ENCODE results near the gene CERS6. TPM values are rescaled to one million over a fixed set of nuclear protein-coding genes. Genes with fewer than 3 reads are reported as not detected.

CERS6 gene
- total RNA-seq, 4 donors from 2014 or later, result 46.6 to 67.7 (median 53.6) TPM

DNA sequence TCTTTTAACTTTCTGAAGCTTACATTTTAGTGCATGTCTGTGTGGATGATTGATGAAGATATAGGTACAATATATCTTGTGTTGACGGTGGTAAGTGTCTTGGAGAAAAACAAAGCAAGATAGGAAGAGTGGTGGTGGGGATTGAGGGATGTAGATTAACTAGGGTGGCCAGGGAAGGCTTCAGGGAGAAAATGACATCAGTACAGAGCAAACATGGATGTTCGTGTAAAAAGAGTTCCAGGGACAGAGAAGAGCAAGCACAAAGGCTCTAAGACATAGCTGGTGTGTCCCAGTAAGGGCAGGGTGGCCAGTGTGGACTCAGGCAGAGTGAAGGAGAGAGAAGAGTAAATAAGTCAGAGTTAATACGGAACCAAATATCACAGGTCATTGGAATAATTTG, 2.7 kb upstream of the CERS6 start:
- TF ChIP-seq EP300 (IDR thresholded peaks at IDR 0.05), result no peak
- TF ChIP-seq, protein P1, sequence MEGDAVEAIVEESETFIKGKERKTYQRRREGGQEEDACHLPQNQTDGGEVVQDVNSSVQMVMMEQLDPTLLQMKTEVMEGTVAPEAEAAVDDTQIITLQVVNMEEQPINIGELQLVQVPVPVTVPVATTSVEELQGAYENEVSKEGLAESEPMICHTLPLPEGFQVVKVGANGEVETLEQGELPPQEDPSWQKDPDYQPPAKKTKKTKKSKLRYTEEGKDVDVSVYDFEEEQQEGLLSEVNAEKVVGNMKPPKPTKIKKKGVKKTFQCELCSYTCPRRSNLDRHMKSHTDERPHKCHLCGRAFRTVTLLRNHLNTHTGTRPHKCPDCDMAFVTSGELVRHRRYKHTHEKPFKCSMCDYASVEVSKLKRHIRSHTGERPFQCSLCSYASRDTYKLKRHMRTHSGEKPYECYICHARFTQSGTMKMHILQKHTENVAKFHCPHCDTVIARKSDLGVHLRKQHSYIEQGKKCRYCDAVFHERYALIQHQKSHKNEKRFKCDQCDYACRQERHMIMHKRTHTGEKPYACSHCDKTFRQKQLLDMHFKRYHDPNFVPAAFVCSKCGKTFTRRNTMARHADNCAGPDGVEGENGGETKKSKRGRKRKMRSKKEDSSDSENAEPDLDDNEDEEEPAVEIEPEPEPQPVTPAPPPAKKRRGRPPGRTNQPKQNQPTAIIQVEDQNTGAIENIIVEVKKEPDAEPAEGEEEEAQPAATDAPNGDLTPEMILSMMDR (IDR thresholded peaks at IDR 0.05), result no peak
- TF ChIP-seq POLR2AphosphoS5 (IDR thresholded peaks at IDR 0.05), result no peak
- no peak for TF ChIP-seq POLR2A (IDR thresholded peaks at IDR 0.05; ENCODE audit: low read depth)
- Histone ChIP-seq H3K36me3 (no peaks in the 10 kb centered on the region), H3K27me3 (no peaks in the 10 kb centered on the region), H3K4me1 (peaks cover 0 to 21% (median 14%) of the 10 kb centered on the region in 4 donors), H3K27ac (replicated peaks in 1 of 4) (no peak overlapping the region), H3K9me3 (no peaks in the 10 kb centered on the region), H3K4me3 (no peak overlapping the region)
- WGBS, result 93% methylated on average over 3 of the region's 3 CpGs
- intact Hi-C loops (cut with DNase I), result loop anchor here (10.0 kb wide), 2 partner anchors 251 to 301 kb away; no protein-coding TSS in a partner anchor
- no peak for DNase-seq (ENCODE audit: extremely low spot score)

DNA sequence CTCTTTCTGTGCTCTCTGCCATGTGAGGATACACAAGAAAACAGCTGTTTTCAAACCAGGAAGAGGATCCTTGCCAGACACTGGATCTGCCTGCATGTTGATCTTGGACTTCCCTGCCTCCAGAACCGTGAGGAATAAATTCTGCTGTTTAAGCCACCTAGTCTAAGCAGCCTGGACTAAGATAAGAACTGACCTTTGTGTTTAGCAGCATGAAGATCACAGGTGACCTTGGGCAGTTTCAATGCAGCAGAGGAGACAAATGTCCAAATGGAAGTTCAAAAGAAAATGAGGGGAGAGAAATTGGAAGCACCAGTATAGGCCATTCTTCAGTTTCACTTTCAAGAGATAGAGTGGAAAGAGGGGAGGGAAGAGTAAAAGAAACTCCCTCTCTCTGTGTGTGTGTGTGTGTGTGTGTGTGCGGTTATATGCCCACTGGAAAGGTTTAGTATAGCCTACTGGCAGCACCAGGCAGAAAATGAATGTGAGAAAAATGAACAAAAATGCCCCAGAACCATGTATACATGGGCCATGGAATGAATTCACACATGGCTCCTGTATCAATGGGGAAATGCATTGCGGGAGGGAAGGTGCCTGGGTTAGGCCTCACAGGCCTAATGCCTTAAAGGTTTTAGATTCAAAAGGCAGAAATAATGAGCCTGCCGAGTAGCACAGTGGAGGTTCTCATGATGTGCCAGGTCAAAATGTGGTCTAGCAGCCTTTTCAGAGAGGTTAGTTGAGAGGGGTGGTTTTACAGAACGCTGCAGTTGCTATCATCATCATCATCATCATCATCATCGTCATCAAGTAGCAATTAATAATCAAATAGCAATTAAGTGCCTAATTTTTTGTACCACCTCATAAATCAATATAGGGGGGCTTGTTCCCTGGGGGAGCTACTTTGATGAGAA, 1.1 kb upstream of the CERS6 start:
- Histone ChIP-seq H3K4me3 (peak overlapping the region; percentile 77 to 99 (median 79)), H3K27ac (replicated peaks in 1 of 4) (peak overlapping the region in 3 of 4 donors; percentile 81 to 90 (median 86)), H3K4me1 (peaks cover 5 to 28% (median 25%) of the 10 kb centered on the region in 4 donors), H3K27me3 (no peaks in the 10 kb centered on the region), H3K36me3 (no peaks in the 10 kb centered on the region), H3K9me3 (no peaks in the 10 kb centered on the region)
- WGBS, result 75% methylated on average over 6 of the region's 6 CpGs
- DNase-seq (ENCODE audit: extremely low spot score), result no peak
- TF ChIP-seq POLR2A (IDR thresholded peaks at IDR 0.05; ENCODE audit: low read depth), result no peak
- TF ChIP-seq, protein P1 (IDR thresholded peaks at IDR 0.05), result no peak
- no peak for TF ChIP-seq EP300 (IDR thresholded peaks at IDR 0.05)
- TF ChIP-seq POLR2AphosphoS5 (IDR thresholded peaks at IDR 0.05), result no peak
- intact Hi-C loops (cut with DNase I), result loop anchor here (5.0 to 10.0 kb wide), 4 partner anchors 72 to 300 kb away; no protein-coding TSS in a partner anchor

DNA sequence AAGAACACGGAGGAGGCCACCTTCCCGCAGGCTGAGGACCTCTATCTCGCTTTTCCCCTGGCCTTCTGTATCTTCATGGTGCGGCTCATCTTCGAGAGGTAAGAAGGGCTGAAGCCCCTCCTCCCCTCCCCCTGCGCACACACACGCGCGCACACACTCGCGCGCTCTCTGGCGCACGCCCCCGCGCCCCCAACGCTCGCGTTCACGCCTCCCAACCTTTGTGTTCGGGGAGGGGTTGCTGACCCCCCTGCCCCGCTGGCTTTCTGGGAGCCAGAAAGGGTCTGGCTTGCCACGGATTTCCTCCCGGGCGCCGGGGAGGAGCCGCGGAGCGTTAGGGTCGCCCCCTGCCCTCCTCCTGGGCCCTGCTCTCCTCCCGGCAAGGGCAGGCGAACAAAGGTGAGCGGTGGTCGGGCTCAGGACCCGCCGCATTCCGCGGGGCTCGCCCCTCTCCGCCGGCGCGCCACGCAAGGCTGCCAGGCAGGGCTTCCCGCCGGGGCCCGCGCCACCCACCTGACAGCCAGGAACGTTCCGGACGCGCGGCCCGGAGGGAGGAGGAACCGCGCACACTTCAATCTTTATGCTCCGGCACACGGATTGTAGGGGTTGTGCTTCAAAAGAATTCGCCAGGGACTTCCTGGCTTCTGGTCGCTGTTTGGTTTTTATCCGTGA, 583 bp downstream of the CERS6 start:
- Histone ChIP-seq H3K4me1 (peaks cover 15 to 42% (median 35%) of the 10 kb centered on the region in 4 donors), H3K27me3 (no peaks in the 10 kb centered on the region), H3K9me3 (no peaks in the 10 kb centered on the region), H3K36me3 (no peaks in the 10 kb centered on the region), H3K4me3 (peak overlapping the region; percentile 77 to 99 (median 79)), H3K27ac (replicated peaks in 1 of 4) (peak overlapping the region; percentile 81 to 90 (median 88))
- WGBS, result 2% methylated on average over 28 of the region's 61 CpGs
- TF ChIP-seq POLR2AphosphoS5 (IDR thresholded peaks at IDR 0.05), result peak in 1 of 2 donors; percentile 33
- no peak for TF ChIP-seq POLR2A (IDR thresholded peaks at IDR 0.05; ENCODE audit: low read depth)
- no peak for DNase-seq (ENCODE audit: extremely low spot score)
- intact Hi-C loops (cut with DNase I), result loop anchor here (5.0 to 10.0 kb wide), 4 partner anchors 71 to 298 kb away; no protein-coding TSS in a partner anchor

DNA sequence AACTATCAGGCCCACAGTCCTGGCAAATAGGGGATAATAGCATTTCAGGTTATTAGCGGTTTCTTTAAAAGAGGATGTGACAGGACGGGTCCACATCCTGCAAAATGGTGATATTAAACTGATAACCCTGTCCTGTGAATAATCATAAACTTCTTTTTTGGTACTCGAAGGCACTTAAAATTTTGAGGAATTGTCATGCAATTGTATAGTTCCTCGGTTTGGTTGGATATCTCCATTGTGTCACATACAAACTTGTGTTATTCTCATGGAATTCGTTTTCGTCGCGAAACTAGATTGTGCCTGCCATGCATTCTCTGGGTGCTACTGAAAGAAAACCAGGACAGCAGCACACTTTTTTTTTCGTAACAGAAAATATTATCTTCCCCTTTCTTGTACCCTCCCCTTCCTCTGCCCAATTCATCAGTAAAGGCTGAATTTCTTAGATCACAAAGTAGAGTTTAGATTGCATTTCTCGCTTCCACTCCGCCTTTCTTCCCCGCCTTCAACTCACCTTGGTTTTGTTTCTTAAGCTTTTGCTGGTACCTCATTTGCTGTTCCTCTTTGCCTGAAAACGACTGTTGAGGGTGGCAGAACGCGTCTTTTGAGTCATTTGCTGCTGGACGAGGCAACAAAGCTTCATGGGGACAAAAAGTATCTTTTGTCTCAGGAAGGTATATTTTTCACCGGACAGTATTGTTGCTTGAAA, 1.3 kb downstream of the CERS6 start:
- H3K4me1 ChIP-seq, result peaks cover 15 to 45% (median 37%) of the 10 kb centered on the region in 4 donors
- intact Hi-C loops (cut with DNase I), result loop anchor here (5.0 to 10.0 kb wide), 4 partner anchors 70 to 297 kb away; no protein-coding TSS in a partner anchor
- H3K36me3 ChIP-seq, result no peaks in the 10 kb centered on the region
- H3K4me3 ChIP-seq, result peak overlapping the region; percentile 77 to 99 (median 79)
- H3K27ac ChIP-seq (replicated peaks in 1 of 4), result peak overlapping the region; percentile 81 to 90 (median 88)
- DNase-seq (ENCODE audit: extremely low spot score), result no peak
- no peaks in the 10 kb centered on the region for H3K9me3 ChIP-seq
- WGBS, result 31% methylated on average over 17 of the region's 17 CpGs
- no peak for TF ChIP-seq EP300 (IDR thresholded peaks at IDR 0.05)
- no peak for TF ChIP-seq POLR2AphosphoS5 (IDR thresholded peaks at IDR 0.05)
- TF ChIP-seq, protein P1 (IDR thresholded peaks at IDR 0.05), result no peak
- no peak for TF ChIP-seq POLR2A (IDR thresholded peaks at IDR 0.05; ENCODE audit: low read depth)
- no peaks in the 10 kb centered on the region for H3K27me3 ChIP-seq

Data from esophagus muscularis mucosa (tissue), 4 donors.